ENCODE data around the gene NEK4. TPM values are rescaled to one million over a fixed set of nuclear protein-coding genes. Genes with fewer than 3 reads are reported as not detected.

Gene NEK4
- total RNA-seq, 1 experiment from 2014 or later: 36.2 TPM

DNA sequence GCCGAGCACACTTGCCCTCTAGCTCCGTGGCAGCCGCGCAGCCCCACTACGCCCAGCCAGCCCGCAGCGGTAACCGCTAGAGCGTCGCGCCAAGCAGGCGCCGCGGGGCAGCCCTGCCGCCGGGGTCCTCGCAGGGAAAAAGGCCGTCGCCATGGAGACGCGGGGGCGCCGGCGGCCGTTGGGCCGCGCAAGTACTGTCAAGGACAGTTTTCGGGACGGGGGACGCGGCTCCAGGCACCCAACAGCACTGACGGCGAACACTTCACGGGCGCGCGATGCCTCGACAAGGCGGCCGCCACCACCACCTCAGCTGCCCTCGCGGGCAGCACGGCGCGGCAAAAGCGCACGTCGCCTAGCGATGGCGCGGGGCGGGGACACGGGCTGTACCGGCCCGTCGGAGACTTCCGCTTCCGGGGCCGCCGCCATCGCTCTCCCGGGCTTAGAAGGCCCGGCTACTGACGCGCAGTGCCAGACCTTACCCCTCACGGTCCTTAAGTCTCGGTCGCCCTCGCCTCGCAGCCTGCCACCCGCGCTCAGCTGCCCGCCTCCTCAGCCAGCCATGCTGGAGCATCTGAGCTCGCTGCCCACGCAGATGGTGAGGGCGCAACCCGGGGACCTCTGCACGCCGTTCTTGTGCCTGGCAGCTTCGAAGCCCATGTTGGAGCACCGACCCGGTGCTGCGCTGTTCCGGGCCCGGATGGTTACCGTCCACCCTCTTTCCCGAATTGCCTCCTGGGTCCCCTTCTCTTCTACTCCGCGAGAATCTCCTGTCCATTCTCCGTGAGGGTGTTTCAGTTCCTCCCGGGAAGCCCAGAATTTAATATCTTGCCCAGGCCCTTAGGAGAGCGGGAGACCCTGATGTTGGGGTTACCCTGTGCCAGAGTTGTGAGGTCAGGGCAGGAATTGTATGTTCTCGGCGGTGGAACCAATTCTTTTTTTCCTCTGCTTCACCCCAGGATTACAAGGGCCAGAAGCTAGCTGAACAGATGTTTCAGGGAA is 64.8 kb downstream of the NEK4 start, which contains the start of the genes GLT8D1 and SPCS1 (continued):
- TF ChIP-seq, protein P1, sequence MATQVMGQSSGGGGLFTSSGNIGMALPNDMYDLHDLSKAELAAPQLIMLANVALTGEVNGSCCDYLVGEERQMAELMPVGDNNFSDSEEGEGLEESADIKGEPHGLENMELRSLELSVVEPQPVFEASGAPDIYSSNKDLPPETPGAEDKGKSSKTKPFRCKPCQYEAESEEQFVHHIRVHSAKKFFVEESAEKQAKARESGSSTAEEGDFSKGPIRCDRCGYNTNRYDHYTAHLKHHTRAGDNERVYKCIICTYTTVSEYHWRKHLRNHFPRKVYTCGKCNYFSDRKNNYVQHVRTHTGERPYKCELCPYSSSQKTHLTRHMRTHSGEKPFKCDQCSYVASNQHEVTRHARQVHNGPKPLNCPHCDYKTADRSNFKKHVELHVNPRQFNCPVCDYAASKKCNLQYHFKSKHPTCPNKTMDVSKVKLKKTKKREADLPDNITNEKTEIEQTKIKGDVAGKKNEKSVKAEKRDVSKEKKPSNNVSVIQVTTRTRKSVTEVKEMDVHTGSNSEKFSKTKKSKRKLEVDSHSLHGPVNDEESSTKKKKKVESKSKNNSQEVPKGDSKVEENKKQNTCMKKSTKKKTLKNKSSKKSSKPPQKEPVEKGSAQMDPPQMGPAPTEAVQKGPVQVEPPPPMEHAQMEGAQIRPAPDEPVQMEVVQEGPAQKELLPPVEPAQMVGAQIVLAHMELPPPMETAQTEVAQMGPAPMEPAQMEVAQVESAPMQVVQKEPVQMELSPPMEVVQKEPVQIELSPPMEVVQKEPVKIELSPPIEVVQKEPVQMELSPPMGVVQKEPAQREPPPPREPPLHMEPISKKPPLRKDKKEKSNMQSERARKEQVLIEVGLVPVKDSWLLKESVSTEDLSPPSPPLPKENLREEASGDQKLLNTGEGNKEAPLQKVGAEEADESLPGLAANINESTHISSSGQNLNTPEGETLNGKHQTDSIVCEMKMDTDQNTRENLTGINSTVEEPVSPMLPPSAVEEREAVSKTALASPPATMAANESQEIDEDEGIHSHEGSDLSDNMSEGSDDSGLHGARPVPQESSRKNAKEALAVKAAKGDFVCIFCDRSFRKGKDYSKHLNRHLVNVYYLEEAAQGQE (IDR thresholded peaks at IDR 0.05; ENCODE audit: low read depth): no peak
- TF ChIP-seq POLR2AphosphoS5 (IDR thresholded peaks at IDR 0.05; ENCODE audit: low read depth, low read length) (peak; percentile 80), ELF1 (IDR thresholded peaks at IDR 0.05; ENCODE audit: borderline replicate concordance, low read depth) (no peak; the same call in 1 of the 2 replicates)
- TF ChIP-seq, protein P2, sequence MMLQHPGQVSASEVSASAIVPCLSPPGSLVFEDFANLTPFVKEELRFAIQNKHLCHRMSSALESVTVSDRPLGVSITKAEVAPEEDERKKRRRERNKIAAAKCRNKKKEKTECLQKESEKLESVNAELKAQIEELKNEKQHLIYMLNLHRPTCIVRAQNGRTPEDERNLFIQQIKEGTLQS (IDR thresholded peaks at IDR 0.05): no peak

DNA sequence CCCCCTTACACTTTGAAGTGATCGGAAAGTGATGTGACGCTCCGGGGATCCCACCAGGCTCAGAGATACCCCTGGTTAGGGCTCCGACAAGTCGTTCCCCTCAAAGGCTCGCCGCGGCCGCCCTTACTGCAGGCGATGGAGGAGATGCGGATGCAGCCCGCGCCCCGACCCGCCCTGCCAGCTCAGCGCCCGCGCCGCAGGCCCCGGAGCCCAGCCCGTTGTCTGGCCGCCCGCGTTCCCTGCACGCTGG is 65.4 kb downstream of the NEK4 start:
- Histone ChIP-seq H3K27ac (ENCODE audit: low read depth, low read length) (peak overlapping the region; percentile 96), H4K20me1 (ENCODE audit: insufficient read depth) (no peaks in the 10 kb centered on the region), H3K9me2 (ENCODE audit: insufficient read depth) (no peaks in the 10 kb centered on the region), H3K9me3 (ENCODE audit: control insufficient read depth in 1 of 2, insufficient read depth in 1 of 2, low read depth in 1 of 2, low read length in 2 of 2) (no peaks in the 10 kb centered on the region), H3K4me3 (replicated peaks in 1 of 2; ENCODE audit: low read depth in 1 of 2, low read length in 2 of 2) (peak overlapping the region; percentile 94 to 96), H3K4me2 (ENCODE audit: low read length) (peak overlapping the region; percentile 99), H3K27me3 (ENCODE audit: insufficient read depth, low read length) (no peaks in the 10 kb centered on the region), H2AFZ (ENCODE audit: low read depth, low read length, poor library complexity, severe bottlenecking) (peak overlapping the region; percentile 45), H3K4me1 (ENCODE audit: control insufficient read depth in 1 of 2, insufficient read depth in 2 of 2, low read length in 2 of 2) (peaks cover 10 to 12% of the 10 kb centered on the region in 2 experiments; a peak in 3 of 4 replicates), H3K9ac (ENCODE audit: low read length) (peak overlapping the region; percentile 91), H3K36me3 (ENCODE audit: control insufficient read depth in 1 of 2, insufficient read depth in 2 of 2, low read length in 2 of 2) (peaks cover 10% of the 10 kb centered on the region in 2 experiments; a peak in 3 of 4 replicates), H3K79me2 (ENCODE audit: insufficient read depth, low read length) (peaks cover 61% of the 10 kb centered on the region)
- TF ChIP-seq ZFX (IDR thresholded peaks at IDR 0.05) (no peak), JUND (IDR thresholded peaks at IDR 0.05) (no peak), ZNF274 (IDR thresholded peaks at IDR 0.05; ENCODE audit: low read depth, low read length) (no peak), SP1 (IDR thresholded peaks at IDR 0.05; ENCODE audit: low read depth) (no peak), POLR2AphosphoS5 (IDR thresholded peaks at IDR 0.05; ENCODE audit: low read depth, low read length) (no peak)
- TF ChIP-seq, protein P3, sequence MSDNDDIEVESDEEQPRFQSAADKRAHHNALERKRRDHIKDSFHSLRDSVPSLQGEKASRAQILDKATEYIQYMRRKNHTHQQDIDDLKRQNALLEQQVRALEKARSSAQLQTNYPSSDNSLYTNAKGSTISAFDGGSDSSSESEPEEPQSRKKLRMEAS (IDR thresholded peaks at IDR 0.05): no peak
- POLR2A ChIA-PET: interaction anchor here (0.6 to 1.0 kb wide), 3 partner anchors 16 to 236 kb away, joined by 3 to 4 read pairs (median 3); no protein-coding TSS in a partner anchor
- DNase-seq (ENCODE audit: low read depth, low spot score): no peak
- intact Hi-C loops (cut with micrococcal nuclease): no loop called here
- BruUV-seq (replicated peaks): no TSS peak
- CTCF ChIA-PET: no interaction called here
- RAD21 ChIA-PET (ENCODE audit: low non-redundant PET in 1 of 2, low total read pairs in 2 of 2, uncharacterized antibody in 2 of 2, unreplicated experiment in 2 of 2): no interaction called here
- ATAC-seq: peak; percentile 57; the same call in 1 of the 2 replicates
